ENCODE results near the gene TENT5C.

The TENT5C gene

GRCh38 chr1:117655220-117655577 is 49.4 kb downstream of the TENT5C start:
- H3K9ac ChIP-seq (ENCODE audit: low read length) = peak overlapping the region; percentile 39; the same call in 1 of the 2 replicates
- H3K36me3 ChIP-seq (ENCODE audit: insufficient read depth, low read length) = no peaks in the 10 kb centered on the region
- H2AFZ ChIP-seq (ENCODE audit: low read length) = no peak overlapping the region
- H3K4me3 ChIP-seq (ENCODE audit: low read depth, low read length, poor library complexity, severe bottlenecking) = peak overlapping the region; percentile 20
- no peaks in the 10 kb centered on the region for H4K20me1 ChIP-seq (ENCODE audit: insufficient read depth, low read length)
- H3K9me3 ChIP-seq (ENCODE audit: low read length) = no peaks in the 10 kb centered on the region
- peak overlapping the region; percentile 95 for H3K27ac ChIP-seq (ENCODE audit: low read depth, low read length, poor library complexity, severe bottlenecking)
- 0 out of 2 replicates have a peak, but pooled peaks cover 4% of the 10 kb centered on the region for H3F3A ChIP-seq (ENCODE audit: insufficient read depth, low read length)
- H3K4me1 ChIP-seq (ENCODE audit: insufficient read depth, low read length, severe bottlenecking) = peaks cover 69% of the 10 kb centered on the region
- H3K9me2 ChIP-seq (ENCODE audit: low read depth, low read length) = no peaks in the 10 kb centered on the region
- TF ChIP-seq CTCF (IDR thresholded peaks at IDR 0.05; ENCODE audit: low read length) (no peak), EZH2 (IDR thresholded peaks at IDR 0.05; ENCODE audit: borderline replicate concordance, low read length) (no peak)
- no peaks in the 10 kb centered on the region for H3K79me2 ChIP-seq (ENCODE audit: insufficient read depth, low read length)
- peak overlapping the region; percentile 62 for H3K4me2 ChIP-seq (ENCODE audit: low read length)
- H3K27me3 ChIP-seq (ENCODE audit: insufficient read depth, low read length) = no peaks in the 10 kb centered on the region

- H3K27me3 ChIP-seq (ENCODE audit: insufficient read depth, low read length) = no peaks in the 10 kb centered on the region
- peak overlapping the region; percentile 35; the same call in 1 of the 2 replicates for H2AFZ ChIP-seq (ENCODE audit: low read length)
- H3K9me3 ChIP-seq (ENCODE audit: low read length) = no peaks in the 10 kb centered on the region
- H3K36me3 ChIP-seq (ENCODE audit: insufficient read depth, low read length) = no peaks in the 10 kb centered on the region
- peak overlapping the region; percentile 95 for H3K27ac ChIP-seq (ENCODE audit: low read depth, low read length, poor library complexity, severe bottlenecking)
- H3K4me1 ChIP-seq (ENCODE audit: insufficient read depth, low read length, severe bottlenecking) = peaks cover 78% of the 10 kb centered on the region
- H3K9ac ChIP-seq (ENCODE audit: low read length) = peak overlapping the region; percentile 39; the same call in 1 of the 2 replicates
- H3K4me2 ChIP-seq (ENCODE audit: low read length) = peak overlapping the region; percentile 62
- H3K79me2 ChIP-seq (ENCODE audit: insufficient read depth, low read length) = no peaks in the 10 kb centered on the region
- TF ChIP-seq CTCF (IDR thresholded peaks at IDR 0.05; ENCODE audit: low read length) = no peak
- TF ChIP-seq EZH2 (IDR thresholded peaks at IDR 0.05; ENCODE audit: borderline replicate concordance, low read length) = no peak
- no peaks in the 10 kb centered on the region for H4K20me1 ChIP-seq (ENCODE audit: insufficient read depth, low read length)
- 0 out of 2 replicates have a peak, but pooled peaks cover 4% of the 10 kb centered on the region for H3F3A ChIP-seq (ENCODE audit: insufficient read depth, low read length)
- no peaks in the 10 kb centered on the region for H3K9me2 ChIP-seq (ENCODE audit: low read depth, low read length)
- peak overlapping the region; percentile 17 for H3K4me3 ChIP-seq (ENCODE audit: low read depth, low read length, poor library complexity, severe bottlenecking)
Observed at GRCh38 chr1:117656202-117656641, 50.4 kb downstream of the TENT5C start.

- TF ChIP-seq EZH2 (IDR thresholded peaks at IDR 0.05; ENCODE audit: borderline replicate concordance, low read length) = no peak
- no peak for TF ChIP-seq CTCF (IDR thresholded peaks at IDR 0.05; ENCODE audit: low read length)
- H3K4me2 ChIP-seq (ENCODE audit: low read length) = peak overlapping the region; percentile 62; the same call in 1 of the 2 replicates
- 0 out of 2 replicates have a peak, but pooled peaks cover 4% of the 10 kb centered on the region for H3F3A ChIP-seq (ENCODE audit: insufficient read depth, low read length)
Observed at GRCh38 chr1:117657031-117657430, 51.2 kb downstream of the TENT5C start.

More at GRCh38 chr1:117657031-117657430, 51.2 kb downstream of the TENT5C start:
- H3K27me3 ChIP-seq (ENCODE audit: insufficient read depth, low read length) = no peaks in the 10 kb centered on the region
- peak overlapping the region; percentile 95 for H3K27ac ChIP-seq (ENCODE audit: low read depth, low read length, poor library complexity, severe bottlenecking)
- no peaks in the 10 kb centered on the region for H3K9me3 ChIP-seq (ENCODE audit: low read length)
- no peaks in the 10 kb centered on the region for H3K79me2 ChIP-seq (ENCODE audit: insufficient read depth, low read length)
- H4K20me1 ChIP-seq (ENCODE audit: insufficient read depth, low read length) = no peaks in the 10 kb centered on the region
- H3K9me2 ChIP-seq (ENCODE audit: low read depth, low read length) = no peaks in the 10 kb centered on the region
- no peak overlapping the region for H3K4me3 ChIP-seq (ENCODE audit: low read depth, low read length, poor library complexity, severe bottlenecking)
- H3K4me1 ChIP-seq (ENCODE audit: insufficient read depth, low read length, severe bottlenecking) = peaks cover 78% of the 10 kb centered on the region
- H3K36me3 ChIP-seq (ENCODE audit: insufficient read depth, low read length) = no peaks in the 10 kb centered on the region
- H3K9ac ChIP-seq (ENCODE audit: low read length) = peak overlapping the region; percentile 39; the same call in 1 of the 2 replicates
- no peak overlapping the region for H2AFZ ChIP-seq (ENCODE audit: low read length)

All from OCI-LY1 (cell line).